NK-92 (cell line): ENCODE results near the gene DDAH1.
"Not testable (repeated sequence)": the region's sequence is repeated elsewhere in the genome, so short reads cannot be mapped to it uniquely, and the experiment has no call there.

Source experiments
- DNase-seq: peaks from one replicate; lab custom pipeline; 2025; ENCODE audit not compliant: unreplicated experiment; lab: John Stamatoyannopoulos, UW

Gene DDAH1

GRCh38 chr1:85471558-85471957 is 6.6 kb upstream of the DDAH1 start:
- no peak for DNase-seq

- DNase-seq: not testable (repeated sequence)
These were observed 5.2 kb upstream of the DDAH1 start for GRCh38 chr1:85470130-85470529.

GRCh38 chr1:85467929-85468540 is 3.1 kb upstream of the DDAH1 start:
- DNase-seq: no peak

GRCh38 chr1:85467036-85467435 is 2.1 kb upstream of the DDAH1 start:
- no peak for DNase-seq

- no peak for DNase-seq
These were observed 801 bp upstream of the DDAH1 start for GRCh38 chr1:85465786-85466134.

- DNase-seq: no peak
These were observed 361 bp downstream of the DDAH1 start for GRCh38 chr1:85464497-85465098.

GRCh38 chr1:85463731-85464496 is 1.0 kb downstream of the DDAH1 start:
- DNase-seq: no peak

GRCh38 chr1:85462931-85463649 is 1.9 kb downstream of the DDAH1 start:
- DNase-seq: no peak

- DNase-seq: no peak
These were observed 3.6 kb downstream of the DDAH1 start for GRCh38 chr1:85461216-85461918.

GRCh38 chr1:85460555-85461088 is 4.3 kb downstream of the DDAH1 start:
- DNase-seq: no peak

- no peak for DNase-seq
These were observed 5.7 kb downstream of the DDAH1 start for GRCh38 chr1:85459290-85459689.

GRCh38 chr1:85454214-85454613 is 10.7 kb downstream of the DDAH1 start:
- DNase-seq: no peak

- DNase-seq: no peak
These were observed 11.2 kb downstream of the DDAH1 start for GRCh38 chr1:85453640-85454194.

- DNase-seq: no peak
These were observed 12.0 kb downstream of the DDAH1 start for GRCh38 chr1:85452948-85453347.

- no peak for DNase-seq
These were observed 13.6 kb downstream of the DDAH1 start for GRCh38 chr1:85451236-85451830.

- no peak for DNase-seq
These were observed 14.1 kb downstream of the DDAH1 start for GRCh38 chr1:85450832-85451231.

- no peak for DNase-seq
These were observed 15.6 kb downstream of the DDAH1 start for GRCh38 chr1:85449356-85449755.

- no peak for DNase-seq
These were observed 16.6 kb downstream of the DDAH1 start for GRCh38 chr1:85448358-85448757.

- DNase-seq: no peak
These were observed 17.7 kb downstream of the DDAH1 start for GRCh38 chr1:85447006-85447943.
